OCI-LY1 (cell line): ENCODE measurements around the gene ZBTB7C.

ENCODE experiments used
- EZH2 ChIP-seq: fragments of 200-600 bp; sonication (generic), shearing (Covaris generic); IDR thresholded peaks from 2 replicates; pipeline ENCODE4 v1.8.0; 2017; ENCODE audit warnings: borderline replicate concordance, mixed run types, mild to moderate bottlenecking, antibody characterized with exemption, low read length, moderate library complexity, mixed read lengths
- TF ChIP-seq, protein P1 (sequence below): fragments of 200-600 bp; sonication (generic), shearing (Covaris generic); IDR thresholded peaks from 2 replicates; pipeline ENCODE4 v1.5.1; 2017; ENCODE audit warnings: mild to moderate bottlenecking, antibody characterized with exemption, low read length, moderate library complexity, mixed read lengths

DNA sequence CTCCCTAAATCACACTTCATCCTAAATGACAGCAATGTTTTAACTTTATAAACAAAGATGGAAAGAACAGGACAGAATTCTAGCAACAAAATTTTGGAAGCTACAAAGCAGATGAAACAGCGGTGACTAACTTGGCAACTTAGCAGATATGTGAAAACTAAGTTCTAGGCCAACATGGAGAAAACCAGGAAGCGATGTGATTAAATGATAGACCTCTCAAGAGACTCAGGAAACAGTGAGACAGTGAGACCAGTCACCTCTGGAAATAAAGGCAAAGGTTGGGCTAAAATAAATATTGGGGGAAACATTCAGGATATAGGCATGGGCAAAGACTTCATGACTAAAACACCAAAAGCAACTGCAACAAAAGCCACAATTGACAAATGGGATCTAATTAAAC is 24.4 kb upstream of the ZBTB7C start:
- TF ChIP-seq, protein P1, sequence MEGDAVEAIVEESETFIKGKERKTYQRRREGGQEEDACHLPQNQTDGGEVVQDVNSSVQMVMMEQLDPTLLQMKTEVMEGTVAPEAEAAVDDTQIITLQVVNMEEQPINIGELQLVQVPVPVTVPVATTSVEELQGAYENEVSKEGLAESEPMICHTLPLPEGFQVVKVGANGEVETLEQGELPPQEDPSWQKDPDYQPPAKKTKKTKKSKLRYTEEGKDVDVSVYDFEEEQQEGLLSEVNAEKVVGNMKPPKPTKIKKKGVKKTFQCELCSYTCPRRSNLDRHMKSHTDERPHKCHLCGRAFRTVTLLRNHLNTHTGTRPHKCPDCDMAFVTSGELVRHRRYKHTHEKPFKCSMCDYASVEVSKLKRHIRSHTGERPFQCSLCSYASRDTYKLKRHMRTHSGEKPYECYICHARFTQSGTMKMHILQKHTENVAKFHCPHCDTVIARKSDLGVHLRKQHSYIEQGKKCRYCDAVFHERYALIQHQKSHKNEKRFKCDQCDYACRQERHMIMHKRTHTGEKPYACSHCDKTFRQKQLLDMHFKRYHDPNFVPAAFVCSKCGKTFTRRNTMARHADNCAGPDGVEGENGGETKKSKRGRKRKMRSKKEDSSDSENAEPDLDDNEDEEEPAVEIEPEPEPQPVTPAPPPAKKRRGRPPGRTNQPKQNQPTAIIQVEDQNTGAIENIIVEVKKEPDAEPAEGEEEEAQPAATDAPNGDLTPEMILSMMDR, result no peak
- TF ChIP-seq EZH2, result no peak
